Breast epithelium (tissue), 3 donors: Measurements from ENCODE around the gene PGA5.

Experiments
- POLR2A ChIP-seq: fragments of 450-650 bp; IDR thresholded peaks from one replicate; pipeline ENCODE4 v1.6.1; 2016; ENCODE audit warnings: antibody characterized with exemption, mild to moderate bottlenecking, moderate library complexity
- POLR2AphosphoS5 ChIP-seq, 3 donors: sonication (generic); formaldehyde crosslinking; IDR thresholded peaks; one replicate each; pipeline ENCODE4 v1.6.1; 2017; ENCODE audit warnings: antibody characterized with exemption in 3 of 3
- TF ChIP-seq, protein P1 (sequence below), 3 donors: fragments of 450-650 bp; IDR thresholded peaks; one replicate each; pipeline ENCODE4 v1.5.1; 2016 to 2017; ENCODE audit warnings: antibody characterized with exemption in 3 of 3, mild to moderate bottlenecking in 3 of 3, moderate library complexity in 3 of 3

DNA sequence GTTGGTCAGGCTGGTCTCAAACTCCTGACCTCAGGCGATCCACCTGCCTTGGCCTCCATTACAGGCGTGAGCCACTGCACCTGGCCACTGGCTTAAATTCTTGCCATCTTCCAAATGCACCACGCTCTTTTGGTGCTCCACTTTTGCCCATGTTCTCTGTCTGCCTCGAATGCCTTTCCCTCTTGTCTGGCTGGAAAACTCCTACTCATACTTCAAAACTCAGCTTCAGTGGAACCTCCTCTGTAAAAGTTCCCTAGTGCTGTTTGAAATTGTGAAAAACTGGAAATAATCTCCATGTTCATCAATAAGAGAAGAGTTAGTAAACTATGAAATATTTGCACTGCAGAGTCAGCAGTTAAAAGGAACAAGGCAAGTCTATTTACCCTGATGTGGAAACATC lies 42.6 kb downstream of the PGA5 start:
- TF ChIP-seq, protein P1, sequence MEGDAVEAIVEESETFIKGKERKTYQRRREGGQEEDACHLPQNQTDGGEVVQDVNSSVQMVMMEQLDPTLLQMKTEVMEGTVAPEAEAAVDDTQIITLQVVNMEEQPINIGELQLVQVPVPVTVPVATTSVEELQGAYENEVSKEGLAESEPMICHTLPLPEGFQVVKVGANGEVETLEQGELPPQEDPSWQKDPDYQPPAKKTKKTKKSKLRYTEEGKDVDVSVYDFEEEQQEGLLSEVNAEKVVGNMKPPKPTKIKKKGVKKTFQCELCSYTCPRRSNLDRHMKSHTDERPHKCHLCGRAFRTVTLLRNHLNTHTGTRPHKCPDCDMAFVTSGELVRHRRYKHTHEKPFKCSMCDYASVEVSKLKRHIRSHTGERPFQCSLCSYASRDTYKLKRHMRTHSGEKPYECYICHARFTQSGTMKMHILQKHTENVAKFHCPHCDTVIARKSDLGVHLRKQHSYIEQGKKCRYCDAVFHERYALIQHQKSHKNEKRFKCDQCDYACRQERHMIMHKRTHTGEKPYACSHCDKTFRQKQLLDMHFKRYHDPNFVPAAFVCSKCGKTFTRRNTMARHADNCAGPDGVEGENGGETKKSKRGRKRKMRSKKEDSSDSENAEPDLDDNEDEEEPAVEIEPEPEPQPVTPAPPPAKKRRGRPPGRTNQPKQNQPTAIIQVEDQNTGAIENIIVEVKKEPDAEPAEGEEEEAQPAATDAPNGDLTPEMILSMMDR (IDR thresholded peaks at IDR 0.05): no peak
- TF ChIP-seq POLR2A: no peak
- TF ChIP-seq POLR2AphosphoS5 (IDR thresholded peaks at IDR 0.05): no peak
